ENCODE measurements around the gene SPDYE6.
"Not testable (repeated sequence)": the region's sequence is repeated elsewhere in the genome, so short reads cannot be mapped to it uniquely, and the experiment has no call there.

SPDYE6 gene

DNA sequence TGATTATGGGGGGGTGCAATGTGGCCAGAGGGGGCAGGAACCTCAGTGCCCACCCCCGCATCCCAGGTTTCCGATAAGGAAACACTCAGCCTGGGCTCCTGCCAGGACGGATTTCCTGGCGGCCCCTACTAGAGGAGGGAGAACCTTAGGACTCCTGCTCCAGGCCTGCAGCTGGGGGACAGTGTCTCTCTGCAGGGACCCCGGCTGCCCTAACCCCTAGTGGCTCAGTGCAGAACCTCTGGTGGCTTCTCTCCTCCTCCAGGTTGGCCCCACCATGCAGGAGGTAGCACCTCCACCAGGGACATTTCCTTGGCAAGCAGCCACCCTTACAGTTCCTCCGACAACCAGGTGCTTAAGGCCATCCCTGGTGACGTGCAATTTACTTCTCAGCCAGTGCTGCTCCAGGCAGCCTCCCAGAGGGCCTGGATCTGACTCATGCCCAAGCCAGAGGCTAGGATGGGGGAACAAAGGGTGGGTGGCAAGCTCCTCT, 37.7 kb downstream of the SPDYE6 start:
- DNase-seq (ENCODE audit: low read depth in 3 of 3, low spot score in 1 of 3), result no peak

DNA sequence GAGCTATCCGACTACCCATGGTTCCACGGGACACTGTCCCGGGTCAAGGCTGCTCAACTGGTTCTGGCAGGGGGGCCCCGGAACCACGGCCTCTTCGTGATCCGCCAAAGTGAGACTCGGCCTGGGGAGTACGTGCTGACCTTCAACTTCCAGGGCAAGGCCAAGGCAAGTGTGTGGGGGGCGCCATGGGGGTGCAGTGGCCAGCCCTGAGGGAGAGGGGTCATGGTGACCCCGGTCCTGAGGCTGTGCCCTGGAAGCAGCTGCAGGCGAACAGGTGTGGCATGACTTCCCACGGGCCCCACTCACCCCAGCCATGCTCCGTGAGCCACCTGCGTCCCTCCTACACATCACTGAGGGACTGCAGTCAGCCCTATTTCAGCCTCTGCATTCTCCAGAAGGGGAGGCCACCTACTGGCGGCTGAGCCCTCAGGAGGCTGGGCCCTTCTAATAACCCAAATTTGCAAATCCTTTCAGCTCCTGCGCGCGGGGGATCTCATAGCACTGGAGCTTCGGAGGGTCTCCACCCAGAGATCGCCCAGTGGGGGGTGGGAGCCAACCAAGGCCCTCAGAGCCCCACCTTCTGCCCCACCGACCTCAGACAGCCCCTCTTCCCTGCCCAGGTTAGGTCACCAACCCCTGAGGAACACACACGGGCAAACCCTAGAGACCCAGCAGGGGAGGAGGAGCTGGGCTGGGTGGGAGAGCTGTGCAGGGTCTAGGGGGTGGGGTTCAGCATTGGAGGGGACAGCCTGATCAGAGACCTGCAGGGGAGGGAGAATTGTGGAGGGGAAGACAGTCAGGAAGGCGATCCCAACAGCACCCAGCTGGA, 38.8 kb downstream of the SPDYE6 start:
- DNase-seq (ENCODE audit: low read depth in 3 of 3, low spot score in 1 of 3), result no peak

DNA sequence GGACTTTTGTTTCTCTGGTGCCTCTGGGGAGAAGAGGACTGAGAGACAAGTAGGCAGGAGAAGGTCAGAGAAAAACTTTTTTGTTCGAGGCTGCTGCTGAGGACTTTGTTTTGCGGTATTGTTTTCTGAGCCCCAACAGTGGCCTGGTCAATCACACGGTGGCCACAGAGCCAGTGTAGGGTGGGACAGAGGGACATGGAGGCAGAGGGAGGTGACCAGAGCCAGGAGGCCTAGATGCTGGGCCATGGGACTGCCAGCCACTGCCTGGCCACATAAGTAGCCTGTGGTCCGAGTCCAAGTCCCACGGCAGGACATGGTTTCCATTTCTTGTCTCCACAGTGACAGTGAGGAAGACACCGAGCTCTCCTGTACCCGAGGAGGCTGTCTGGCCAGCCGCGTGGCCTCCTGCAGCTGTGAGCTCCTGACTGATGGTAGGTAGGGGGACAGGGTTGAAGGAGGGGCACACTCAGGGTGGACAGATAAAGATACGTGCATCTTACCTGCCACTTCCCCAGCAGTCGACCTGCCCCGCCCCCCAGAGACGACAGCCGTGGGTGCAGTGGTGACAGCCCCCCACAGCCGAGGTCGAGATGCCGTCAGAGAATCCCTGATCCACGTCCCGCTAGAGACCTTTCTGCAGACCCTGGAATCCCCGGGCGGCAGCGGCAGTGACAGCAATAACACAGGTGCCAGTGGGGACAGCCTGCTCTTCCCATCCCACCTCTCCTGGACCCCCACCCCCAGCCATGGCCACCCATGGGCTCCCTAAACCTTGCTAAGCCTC, 42.1 kb downstream of the SPDYE6 start:
- DNase-seq (ENCODE audit: low read depth in 3 of 3, low spot score in 1 of 3), result no peak

DNA sequence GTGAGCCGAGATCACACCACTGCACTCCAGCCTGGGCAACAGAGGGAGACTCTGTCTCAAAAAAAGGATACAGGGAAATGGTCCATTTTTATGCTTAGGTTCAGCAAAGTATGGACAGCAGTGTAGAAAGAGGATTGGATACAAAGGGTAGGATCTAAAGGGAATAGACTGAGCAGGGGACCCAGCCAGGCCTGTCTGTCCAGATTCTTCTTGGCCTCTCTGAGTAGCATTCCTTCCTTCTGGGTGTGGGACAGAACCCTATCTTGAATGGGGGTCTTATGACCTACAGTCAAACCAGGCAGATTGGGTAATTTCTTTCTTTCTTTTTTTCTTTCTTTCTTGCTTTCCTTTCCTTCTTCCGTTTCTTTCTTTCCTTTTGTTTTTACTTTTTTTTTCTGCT, 43.9 kb downstream of the SPDYE6 start:
- DNase-seq (ENCODE audit: low read depth in 3 of 3, low spot score in 1 of 3), result no peak

DNA sequence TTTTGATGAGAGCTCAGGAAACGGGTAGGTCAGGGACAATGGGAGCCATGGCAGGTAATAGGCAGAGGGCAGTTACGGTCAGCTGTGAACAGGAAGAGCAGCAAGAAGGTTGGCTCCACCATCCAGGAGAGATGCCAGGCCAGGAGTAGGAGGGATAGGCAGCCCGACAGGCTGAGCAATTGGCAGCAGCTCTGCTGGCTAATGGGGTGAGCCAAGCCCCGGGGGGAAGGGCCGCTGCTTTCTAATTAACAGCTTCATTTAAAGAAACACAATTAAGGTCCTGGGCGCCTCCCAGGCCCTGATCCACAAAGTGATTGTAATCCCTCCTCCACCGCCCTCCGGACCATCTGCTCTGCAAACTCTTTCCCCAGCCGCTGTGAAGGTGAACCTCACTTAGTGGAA, 45.8 kb downstream of the SPDYE6 start:
- no peak for DNase-seq (ENCODE audit: low read depth in 3 of 3, low spot score in 1 of 3)

DNA sequence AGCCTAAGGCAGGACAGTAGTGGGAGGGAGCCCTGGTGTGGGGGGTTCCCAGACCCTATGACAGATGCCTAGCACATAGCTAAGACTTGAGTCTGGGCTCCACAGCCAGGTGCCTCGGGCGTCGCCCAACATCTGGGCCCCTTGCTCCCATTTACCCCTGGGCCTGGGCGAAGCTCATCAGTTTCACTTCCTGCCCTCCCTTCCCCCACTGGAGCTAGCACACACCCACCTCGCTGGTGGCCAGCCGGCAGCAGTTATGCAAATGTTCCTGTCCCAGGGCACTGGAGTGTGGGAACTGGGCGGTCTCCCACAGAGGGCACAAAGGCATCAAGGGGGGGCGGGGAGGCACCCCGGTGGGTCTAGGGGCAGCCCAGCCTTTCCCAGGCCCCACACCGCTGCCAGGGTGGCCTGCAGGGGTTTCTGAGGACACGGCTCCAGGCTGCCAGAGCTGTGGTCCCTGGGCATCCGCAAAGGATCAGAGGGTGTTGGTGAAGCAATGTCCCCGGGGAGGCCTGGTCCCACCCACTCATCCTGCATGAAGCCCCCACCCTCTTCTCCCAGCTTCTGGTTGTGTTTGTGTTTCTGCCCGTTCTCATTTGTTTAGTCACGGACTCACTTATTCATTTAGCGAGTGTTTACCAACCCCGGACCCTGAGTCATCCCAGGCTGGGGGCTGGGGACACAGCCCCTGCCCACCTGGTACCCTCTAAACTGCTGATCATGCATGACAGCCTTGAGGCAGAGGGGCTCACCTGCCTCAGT, 49.1 kb downstream of the SPDYE6 start:
- DNase-seq (ENCODE audit: low read depth in 3 of 3, low spot score in 1 of 3), result no peak

DNA sequence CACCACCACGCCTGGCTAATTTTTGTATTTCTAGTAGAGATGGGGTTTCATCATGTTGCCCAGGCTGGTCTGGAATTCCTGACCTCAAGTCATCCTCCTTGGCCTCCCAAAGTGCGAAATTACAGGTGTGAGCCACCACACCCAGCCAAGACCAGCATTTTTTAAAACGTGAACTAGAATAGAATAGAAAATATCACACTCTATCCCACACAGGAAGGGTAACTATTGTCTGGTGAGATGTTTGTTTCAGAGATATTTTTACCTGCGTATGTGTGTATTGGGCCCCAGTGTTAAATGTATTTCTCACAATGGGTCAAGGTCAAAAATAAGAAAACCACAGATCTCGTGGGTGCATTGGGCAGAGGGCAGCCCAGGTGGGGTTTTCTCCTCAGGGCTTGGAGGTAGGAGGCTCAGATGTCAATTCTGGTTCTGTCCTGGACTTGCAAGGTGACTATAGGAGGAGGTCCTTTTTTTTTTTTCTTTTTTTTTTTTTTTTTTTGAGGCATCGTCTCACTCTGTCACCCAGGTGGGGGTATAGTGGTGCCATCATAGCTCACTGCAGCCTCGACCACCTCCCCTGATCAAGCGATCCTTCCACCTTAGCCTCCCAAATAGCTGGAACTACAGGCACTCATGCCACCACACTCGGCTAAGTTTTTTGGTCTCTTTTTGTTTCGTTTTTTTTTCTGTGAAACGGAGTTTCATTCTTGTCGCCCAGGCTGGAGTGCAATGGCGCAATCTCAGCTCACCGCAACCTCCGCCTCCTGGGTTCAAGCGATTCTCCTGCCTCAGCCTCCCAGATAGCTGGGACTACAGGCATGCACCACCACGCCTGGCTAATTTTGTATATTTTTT, 50.6 kb downstream of the SPDYE6 start:
- no peak for DNase-seq (ENCODE audit: low read depth in 3 of 3, low spot score in 1 of 3)

DNA sequence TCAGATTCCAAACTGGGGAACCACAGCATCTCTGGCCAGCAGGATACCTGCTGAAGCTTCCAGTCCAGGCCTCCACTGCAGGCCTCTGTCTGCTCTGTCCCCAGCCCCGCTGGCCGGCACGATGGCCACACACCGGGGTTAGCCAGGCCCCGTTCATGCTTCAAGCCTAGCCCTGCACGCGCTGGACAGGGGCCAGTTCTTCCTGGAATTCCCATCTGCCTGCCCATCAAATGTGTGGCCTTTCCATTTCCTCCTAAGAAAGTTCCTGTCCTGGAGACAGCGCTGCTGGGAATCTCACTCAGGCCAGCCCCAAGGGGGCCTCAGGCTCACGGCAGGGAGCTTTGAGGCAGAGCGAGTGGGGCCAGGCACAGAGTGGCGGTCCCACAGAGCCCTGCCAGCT, 51.6 kb downstream of the SPDYE6 start:
- no peak for DNase-seq (ENCODE audit: low read depth in 3 of 3, low spot score in 1 of 3)

DNA sequence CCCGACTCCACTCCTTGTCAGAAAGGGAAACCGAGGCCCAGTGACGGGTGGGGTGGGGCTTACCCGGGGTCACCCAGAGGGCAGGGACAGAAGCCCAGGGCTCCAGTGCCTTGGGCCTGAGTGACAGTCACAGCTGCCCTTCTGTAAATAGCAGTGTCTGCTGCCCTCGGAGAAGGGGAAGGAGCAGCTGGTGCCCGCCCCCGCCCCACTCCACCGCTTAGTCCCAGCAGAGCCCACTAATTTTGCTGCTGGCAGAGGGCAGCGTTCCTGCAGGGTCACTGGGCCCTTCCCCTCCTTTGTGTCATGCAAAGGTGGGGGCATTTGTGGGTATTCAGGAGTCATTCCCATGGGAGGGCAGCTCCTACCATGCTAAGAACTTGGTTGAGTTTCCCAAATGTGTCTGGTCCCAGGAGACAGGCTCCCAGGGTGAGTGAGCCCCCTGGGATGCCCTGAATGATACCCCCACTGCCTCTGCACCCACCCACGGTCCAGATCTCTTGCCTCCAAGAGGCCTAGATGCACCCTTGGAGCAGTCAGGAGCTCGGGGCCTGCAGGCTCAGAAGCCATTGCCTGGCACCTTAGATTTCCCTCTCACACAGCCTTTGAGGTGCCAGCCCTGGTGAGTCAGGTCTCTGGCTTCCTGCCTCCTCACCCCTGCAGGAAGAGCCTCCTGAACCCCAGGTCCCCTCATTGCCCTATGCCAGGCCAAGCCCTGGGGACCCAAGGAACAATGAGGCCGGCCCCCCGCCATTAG, 52.4 kb downstream of the SPDYE6 start:
- DNase-seq (ENCODE audit: low read depth in 3 of 3, low spot score in 1 of 3), result no peak

DNA sequence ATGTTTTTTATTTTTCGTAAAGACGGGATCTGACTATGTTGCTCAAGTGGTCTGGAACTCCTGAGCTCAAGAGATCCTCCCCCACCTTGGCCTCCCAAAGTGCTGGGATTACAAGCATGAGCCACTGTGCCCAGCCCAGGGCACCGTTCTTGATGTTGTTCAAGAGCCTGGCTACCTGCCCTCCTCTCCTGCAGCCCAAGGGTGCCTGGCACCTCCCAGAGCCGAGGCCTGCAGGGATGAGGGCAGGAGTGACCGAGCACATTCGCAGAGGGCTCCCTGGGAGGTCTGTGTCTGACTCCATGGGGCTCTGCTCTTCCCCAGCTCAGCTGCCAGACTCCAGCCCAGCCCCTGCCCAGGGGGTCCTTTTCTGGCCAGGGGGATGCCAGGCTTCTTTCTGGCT, 54.2 kb downstream of the SPDYE6 start:
- no peak for DNase-seq (ENCODE audit: low read depth in 3 of 3, low spot score in 1 of 3)

DNA sequence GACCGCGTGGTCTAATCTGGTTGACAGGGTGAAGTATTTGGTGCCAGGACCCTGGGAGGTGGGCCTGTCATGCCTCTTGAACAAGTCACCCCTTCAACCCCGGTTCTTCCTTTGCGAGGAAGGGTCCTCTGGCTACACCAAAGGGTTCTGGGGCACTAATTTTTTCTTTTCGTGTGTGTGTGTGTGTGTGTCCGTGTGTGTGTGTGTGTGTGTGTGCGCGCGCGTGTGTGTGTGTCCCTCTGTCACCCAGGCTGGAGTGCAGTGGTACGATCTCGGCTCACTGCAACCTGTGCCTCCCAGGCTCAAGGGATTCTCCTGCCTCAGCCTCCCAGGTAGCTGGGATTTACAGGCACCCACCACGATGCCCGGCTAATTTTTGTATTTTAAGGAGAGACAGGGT, 54.9 kb downstream of the SPDYE6 start:
- not testable (repeated sequence) for DNase-seq (ENCODE audit: low read depth in 3 of 3, low spot score in 1 of 3)

DNA sequence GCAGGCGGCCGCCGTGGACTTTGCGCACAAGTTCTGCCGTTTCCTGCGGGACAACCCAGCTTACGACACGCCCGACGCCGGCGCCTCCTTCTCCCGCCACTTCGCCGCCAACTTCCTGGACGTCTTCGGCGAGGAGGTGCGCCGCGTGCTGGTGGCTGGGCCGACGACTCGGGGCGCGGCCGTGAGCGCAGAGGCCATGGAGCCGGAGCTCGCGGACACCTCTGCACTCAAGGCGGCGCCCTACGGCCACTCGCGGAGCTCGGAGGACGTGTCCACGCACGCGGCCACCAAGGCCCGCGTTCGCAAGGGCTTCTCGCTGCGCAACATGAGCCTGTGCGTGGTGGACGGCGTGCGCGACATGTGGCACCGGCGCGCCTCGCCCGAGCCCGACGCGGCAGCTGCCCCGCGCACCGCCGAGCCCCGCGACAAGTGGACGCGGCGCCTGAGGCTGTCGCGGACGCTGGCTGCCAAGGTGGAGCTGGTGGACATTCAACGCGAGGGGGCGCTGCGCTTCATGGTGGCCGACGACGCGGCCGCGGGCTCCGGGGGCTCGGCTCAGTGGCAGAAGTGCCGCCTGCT, 55.5 kb downstream of the SPDYE6 start:
- DNase-seq (ENCODE audit: low read depth in 3 of 3, low spot score in 1 of 3), result no peak

DNA sequence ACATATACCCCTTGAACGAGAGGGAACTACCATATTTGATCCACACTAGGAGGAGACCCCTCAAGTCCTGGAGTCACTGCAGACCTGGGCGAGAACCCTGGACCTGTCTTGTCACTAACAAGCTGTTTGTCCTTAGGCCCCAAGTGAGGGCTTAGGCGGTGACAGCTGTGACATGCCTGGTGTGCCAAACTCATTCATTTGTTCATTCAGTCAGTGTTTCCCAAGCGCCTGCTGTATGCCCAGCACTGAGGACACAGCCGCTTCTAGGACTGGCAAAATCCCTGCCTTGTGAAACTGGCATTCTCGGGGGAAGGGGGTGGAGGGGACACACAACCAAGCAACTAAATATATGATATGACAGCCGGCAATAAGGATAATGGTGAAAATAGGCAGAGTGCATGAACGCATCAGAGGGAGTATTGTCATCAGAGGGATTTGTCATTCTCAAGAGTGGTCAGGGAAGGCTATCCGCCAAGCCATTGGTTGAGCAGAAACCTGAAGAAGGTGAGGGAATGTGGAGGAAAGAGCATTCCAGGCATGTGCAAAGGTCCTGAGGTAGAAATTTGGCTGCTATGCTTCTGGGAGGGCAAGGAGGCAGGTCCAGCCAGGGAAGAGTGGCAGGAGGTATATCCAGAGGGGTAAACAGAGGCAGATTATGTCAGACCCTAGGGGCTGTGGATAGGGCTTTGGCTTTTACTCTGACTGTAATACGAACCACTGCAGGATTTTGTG, 58.6 kb downstream of the SPDYE6 start:
- DNase-seq (ENCODE audit: low read depth in 3 of 3, low spot score in 1 of 3), result no peak

DNA sequence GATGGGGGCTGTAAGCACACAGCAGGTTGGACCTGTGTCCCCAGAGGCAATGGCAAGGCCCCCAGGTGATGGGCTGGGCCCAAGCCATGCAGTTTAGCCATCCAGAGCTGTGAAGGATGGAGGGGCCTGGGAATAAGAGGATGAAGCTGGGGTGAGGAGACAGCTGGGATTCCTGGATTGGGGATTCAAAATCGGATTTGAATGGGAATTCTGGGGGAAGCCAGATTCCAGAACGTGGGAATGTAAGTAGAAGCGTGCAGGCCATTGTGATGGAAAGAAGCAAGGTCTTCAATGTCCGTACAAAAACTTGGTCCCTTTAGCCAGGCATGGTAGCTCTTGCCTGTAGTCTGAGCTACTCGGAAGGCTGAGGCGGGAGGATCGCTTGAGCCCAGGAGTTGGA, 59.7 kb downstream of the SPDYE6 start:
- DNase-seq (ENCODE audit: low read depth in 3 of 3, low spot score in 1 of 3), result no peak

DNA sequence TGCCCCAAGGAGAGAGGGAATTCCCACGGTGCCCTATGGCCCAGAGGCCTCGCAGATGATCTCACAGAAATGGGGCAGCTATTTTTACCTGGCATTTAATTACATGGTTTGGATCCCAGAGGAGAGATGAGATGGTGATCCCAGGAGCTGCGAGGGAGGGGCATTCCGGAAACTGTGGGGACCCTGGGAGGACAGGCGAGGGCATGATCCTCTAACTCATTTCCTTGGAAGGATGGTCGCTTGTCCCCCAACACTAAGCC, 60.1 kb downstream of the SPDYE6 start:
- DNase-seq (ENCODE audit: low read depth in 3 of 3, low spot score in 1 of 3), result no peak
